HG03520 (cell line): ENCODE data around the gene CLCN1.

Experiments
- ATAC-seq: cut with Tn5 transposase; IDR thresholded peaks from one replicate; pipeline ENCODE4 v1.9.1; 2021; ENCODE audit warnings: mild to moderate bottlenecking, moderate library complexity; ENCODE audit not compliant: unreplicated experiment

Gene CLCN1

GRCh38 chr7:143362131-143363015 lies 46.5 kb downstream of the CLCN1 start, which contains the start of gene FAM131B:
Gene FAM131B, minus strand, starts transcription at chr7:143362713. Its CDS starts 110 bp downstream, at chr7:143362603.
- ATAC-seq = no peak

GRCh38 chr7:143363016-143363937 lies 47.4 kb downstream of the CLCN1 start:
- no peak for ATAC-seq

DNA sequence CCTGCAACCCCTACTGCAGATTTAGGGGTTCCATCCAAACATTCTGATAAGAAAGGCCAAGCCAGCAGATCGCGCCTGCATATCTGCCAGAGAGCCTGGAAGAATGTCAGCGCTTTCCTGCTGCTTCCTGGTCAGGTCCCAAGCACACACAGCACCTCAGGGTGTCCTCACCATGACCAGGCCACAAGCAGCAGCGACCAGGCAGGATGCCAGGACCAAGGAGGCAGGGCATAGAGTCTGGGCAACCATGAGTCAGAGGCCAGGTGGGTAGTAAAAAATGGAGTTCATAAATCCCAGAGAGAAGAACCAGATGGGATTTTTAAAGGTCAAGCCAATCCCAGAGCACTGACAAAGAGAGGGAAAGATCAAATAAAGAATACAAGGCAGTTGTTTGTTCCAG lies 52.1 kb downstream of the CLCN1 start:
- no peak for ATAC-seq

DNA sequence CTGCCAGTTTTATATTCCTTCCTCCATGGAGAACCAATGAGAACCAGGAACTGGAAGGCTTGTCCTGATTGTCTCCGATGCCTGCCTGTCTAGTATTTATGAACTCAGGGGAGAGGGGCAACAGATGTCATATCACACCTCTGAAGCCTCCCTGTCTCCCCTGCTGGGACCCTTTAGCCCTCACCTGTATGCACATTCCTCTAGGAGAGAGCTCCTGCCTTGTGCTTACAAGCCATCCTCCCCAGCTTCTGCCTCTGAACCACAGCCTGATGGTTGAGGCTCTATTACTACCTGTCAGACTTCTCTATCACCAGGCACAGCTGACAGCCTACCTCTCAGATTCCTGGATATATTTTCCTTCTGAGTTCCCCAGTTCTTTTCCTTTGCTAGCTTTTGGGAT lies 52.5 kb downstream of the CLCN1 start:
- ATAC-seq = no peak

DNA sequence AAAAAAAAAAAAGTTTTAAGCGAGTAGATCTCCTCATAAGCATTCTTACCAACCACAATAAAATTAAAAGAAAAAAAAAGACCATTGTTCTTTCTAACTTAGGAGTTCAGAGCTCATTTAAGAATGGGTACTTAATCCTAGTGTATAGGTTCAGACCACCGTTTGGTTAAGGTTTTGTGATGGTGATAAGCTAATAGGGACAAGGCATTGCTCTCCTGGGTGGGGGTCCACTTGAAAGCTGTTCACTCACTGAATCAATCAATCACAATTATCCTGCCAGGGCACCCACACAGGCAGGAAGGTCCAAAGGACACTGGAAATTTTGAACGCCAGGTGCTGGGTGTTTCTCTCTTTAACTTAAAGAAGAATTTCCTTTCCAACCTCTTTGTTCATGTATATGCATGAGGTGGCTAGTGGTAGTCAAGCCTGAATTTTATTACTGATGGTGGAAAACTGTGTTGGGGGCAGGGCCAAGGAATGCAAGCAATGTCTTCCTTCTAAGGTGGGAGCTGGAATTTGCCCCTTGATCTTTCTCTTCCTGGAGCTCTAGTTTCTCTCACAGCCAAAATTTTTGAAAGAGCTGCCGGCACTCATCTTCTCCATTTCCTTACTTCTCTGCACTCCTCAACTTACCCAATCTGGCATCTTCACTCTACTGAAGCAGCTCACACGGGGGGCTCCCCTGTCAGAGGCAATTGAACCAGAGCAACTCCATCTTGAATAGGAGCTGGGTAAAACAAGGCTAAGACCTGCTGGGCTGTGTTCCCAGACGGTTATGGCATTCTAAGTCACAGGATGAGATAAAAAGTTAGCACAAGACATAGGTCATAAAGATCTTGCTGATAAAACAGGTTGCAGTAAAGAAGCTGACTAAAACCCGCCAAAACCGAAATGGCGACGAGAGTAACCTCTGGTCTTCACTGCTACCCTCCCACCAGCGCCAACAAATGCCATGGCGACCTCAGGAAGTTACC lies 54.1 kb downstream of the CLCN1 start:
- ATAC-seq = no peak

DNA sequence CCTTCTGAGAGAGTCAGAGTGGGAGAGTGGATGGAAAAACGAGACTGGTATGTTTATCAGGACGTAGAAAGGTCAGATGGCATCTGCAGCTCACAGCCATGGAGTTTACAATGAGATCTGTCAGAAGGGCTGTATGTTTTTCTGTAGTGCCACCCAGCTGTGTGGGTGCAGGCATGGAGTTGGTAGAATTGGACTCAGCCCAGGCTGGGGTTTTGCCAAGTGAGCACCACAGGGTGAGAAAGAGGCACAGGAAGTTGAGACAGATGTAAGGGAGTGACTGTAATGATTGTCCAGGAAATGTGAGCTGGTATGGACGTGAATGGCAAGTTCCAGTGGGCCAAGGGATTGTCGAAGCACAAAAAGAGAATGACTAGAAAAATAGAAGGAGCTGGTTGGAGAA lies 56.2 kb downstream of the CLCN1 start:
- no peak for ATAC-seq

DNA sequence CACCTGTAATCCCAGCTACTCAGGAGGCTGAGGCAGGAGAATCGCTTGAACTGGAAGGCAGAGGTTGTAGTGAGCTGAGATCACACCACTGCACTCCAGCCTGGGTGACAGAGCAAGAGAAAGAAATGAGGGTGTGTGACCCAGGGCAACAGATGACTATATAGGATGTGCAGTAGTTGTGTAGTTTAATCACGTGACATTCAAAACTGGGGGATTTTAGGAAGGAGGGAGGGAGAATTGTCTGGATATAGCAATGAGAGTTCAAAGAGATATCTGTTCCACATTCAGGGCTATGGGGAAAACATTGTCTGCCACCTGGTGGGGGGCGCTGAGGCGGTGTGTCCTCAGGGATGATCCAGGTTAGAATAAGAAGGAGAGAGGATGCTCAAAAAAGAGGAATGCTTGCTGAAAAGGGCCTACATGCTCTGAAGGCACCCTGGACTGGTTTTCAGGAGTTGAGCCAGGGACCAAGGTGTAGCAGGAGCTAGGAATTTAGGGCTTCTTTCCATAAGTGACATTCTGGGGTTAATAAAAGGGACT lies 57.4 kb downstream of the CLCN1 start:
- ATAC-seq = no peak

DNA sequence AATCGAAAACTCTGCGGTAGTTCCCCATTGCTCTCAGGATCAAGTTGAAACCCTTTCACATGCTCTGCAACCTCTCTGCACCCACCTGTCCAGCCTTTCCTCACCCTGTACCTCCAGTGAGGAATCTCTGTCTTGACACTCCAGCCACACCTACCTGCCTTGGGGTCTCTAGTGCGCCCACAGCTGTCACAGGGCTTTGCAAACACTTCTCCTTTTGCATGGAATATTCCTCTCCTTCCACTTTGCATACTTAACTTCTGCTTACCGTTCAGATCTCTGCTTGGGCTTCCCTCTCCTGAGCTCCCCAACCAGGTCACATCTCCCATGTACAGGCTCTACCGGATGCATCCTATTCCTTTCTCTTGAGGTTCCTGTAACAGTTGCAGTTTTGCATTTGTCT lies 58.6 kb downstream of the CLCN1 start:
- no peak for ATAC-seq

- ATAC-seq = no peak
Measured at GRCh38 chr7:143375298-143376034, 59.6 kb downstream of the CLCN1 start.

DNA sequence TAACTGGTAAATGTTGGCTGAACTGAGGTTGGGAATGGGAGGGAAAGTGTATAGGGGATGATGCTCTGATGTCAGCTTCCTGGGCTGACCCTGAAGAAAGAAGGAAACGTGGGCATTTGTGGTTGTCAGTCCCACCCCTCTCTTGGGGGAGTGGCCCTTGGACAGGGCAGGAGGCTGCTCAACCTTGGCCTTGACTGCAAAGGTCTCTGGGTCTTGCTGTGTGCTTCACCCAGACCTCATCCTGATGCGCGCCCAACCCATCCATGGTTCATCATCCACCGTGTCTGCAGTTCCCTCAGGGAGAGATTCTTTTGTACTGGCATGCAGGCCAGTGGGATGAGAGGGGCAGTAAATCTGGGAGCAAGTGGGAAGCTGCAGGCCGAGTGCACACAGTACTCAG lies 60.5 kb downstream of the CLCN1 start:
- no peak for ATAC-seq

DNA sequence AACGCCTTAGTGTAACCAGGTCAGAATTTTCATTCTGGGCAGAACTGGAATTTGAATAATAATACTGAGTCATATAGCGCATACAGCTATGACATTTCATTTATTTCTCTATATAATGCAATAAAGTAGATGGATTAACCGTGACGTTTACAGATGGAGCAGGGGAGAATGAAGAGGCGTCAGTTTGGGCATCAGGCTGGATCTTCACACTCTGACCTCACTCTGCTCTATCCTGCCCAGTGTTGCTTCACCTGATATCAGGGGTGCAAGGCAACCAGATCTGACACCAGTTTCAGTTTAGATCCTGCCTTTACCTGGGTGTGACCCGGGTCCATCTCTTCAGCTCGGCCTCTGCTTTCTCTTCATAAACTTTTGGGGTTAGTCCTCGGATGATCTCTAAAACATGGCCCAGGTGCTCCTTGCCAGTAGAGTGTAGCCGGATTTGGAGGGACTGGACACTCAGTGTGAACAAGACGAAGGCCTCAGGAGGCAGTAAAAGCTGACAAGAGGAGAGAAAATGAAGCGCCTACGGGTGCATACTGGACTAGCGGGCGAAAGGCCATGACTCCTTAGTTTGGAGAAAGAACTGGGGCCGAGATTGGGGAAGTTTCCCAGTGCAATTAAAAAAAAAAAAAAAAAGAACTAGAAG lies 63.8 kb downstream of the CLCN1 start:
- peak; percentile 11 for ATAC-seq

DNA sequence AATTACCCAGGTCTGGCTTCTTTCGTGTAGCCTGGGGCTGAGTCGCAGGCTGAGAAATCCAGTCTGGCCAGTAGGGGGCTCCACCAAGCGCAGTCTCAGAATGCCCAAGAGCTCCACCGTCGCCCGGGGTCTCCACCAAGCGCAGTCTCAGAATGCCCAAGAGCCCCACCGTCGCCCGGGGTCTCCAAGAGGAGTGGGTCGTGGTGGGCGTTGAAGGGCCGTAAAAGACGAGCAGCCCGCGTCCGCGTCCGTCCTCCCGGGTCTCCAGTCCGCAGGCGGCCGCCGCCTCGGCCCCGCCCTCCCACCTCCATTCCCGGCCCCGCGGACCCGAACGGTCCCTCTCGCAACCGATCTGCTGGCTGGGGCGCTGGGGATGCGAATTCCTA lies 64.3 kb downstream of the CLCN1 start:
- ATAC-seq = peak; percentile 54

- ATAC-seq = peak; percentile 72
Measured at GRCh38 chr7:143380646-143381426, 64.9 kb downstream of the CLCN1 start, which contains the start of gene ZYX. Gene ZYX, plus strand, starts transcription at chr7:143381345. Its CDS starts 227 bp downstream, at chr7:143381572.

DNA sequence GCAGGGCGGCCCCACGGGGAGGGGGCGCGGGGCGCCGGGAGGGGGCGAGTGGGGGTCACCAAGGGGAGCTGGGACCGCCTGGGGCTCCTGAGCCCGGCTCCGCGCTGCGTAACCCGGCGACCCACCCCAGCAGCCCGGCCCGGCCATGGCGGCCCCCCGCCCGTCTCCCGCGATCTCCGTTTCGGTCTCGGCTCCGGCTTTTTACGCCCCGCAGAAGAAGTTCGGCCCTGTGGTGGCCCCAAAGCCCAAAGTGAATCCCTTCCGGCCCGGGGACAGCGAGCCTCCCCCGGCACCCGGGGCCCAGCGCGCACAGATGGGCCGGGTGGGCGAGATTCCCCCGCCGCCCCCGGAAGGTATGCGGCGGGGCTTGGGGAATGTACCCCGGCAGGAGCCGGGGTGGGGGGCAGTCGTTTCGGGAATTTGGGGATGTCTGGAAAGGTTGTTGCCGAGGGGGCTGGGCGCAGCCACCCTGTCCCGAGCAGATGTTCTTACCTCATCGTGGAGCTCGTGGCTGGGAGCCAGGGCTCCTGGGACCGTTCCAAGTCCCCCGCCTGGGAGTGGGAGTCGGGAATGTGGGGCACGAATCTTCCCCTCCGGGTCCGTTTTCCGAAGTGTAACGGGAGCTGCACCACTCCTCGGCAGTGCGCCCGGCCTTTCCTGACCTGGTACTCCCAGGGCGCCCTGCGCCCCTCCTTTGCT lies 65.7 kb downstream of the CLCN1 start:
- ATAC-seq = peak; percentile 3

DNA sequence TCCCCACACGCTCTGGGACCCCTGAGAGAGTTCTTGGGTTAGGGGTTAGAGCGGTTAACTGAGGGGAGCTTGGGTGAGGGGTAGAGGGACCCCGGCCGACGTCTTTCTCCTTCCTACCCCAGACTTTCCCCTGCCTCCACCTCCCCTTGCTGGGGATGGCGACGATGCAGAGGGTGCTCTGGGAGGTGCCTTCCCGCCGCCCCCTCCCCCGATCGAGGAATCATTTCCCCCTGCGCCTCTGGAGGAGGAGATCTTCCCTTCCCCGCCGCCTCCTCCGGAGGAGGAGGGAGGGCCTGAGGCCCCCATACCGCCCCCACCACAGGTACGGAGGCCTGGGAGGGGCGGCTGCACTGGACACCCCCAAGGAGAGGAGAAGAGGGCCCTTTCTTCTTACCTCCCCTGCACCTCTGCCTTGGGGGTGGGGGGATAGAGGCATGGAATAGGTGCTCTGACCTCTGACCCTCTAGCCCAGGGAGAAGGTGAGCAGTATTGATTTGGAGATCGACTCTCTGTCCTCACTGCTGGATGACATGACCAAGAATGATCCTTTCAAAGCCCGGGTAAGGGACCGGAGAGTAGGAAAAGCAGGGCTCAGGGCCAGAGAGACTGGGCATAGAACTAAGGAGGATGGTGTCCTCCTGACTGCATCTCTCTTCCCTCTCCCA lies 66.3 kb downstream of the CLCN1 start:
- ATAC-seq = no peak

DNA sequence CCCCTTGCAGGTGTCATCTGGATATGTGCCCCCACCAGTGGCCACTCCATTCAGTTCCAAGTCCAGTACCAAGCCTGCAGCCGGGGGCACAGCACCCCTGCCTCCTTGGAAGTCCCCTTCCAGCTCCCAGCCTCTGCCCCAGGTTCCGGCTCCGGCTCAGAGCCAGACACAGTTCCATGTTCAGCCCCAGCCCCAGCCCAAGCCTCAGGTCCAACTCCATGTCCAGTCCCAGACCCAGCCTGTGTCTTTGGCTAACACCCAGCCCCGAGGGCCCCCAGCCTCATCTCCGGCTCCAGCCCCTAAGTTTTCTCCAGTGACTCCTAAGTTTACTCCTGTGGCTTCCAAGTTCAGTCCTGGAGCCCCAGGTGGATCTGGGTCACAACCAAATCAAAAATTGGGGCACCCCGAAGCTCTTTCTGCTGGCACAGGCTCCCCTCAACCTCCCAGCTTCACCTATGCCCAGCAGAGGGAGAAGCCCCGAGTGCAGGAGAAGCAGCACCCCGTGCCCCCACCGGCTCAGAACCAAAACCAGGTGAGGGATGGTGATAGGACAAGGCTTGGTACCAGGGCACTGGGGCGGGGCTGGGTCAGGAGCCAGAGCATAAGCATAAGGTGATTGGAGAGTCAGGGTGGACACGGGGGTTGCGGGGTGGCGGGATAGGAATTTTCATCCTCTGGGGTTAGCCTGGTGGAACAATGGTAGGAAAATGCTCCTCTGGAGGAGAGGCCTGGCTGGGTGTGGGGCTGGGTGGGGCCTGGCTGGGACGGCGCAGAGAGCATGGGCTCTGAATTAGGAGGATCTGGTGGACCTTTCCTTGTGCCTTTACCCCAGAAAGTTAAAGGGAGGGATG lies 67.1 kb downstream of the CLCN1 start:
- ATAC-seq = no peak
